Embryonic facial prominence (tissue), 1 donor: ENCODE results near the gene CLIP1.
"Not testable (repeated sequence)": the region's sequence is repeated elsewhere in the genome, so short reads cannot be mapped to it uniquely, and the experiment has no call there.

Experiments used
- DNase-seq: peaks from one replicate; pipeline ENCODE4 v3.0.0-alpha.2; 2016; ENCODE audit errors: extremely low spot score

Gene CLIP1

DNA sequence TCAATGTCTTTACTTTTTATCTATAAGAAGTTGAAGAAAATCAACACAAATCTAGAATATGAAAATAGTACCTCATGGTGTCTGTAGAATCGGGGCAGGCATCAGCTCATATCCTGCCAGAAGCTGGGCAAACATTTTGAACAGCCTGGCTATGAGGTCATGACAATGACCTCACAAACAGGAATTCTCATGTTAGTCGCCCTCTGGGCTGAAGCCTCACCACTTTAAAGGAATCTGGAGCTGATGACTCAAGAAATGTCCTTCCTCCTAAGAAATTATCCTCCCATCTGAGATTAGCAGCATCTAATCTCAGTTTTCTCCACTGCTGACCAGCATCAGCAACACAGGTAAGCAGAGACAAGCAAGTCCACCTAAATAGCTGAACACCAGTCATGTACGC is 27.1 kb downstream of the CLIP1 start:
- no peak for DNase-seq

DNA sequence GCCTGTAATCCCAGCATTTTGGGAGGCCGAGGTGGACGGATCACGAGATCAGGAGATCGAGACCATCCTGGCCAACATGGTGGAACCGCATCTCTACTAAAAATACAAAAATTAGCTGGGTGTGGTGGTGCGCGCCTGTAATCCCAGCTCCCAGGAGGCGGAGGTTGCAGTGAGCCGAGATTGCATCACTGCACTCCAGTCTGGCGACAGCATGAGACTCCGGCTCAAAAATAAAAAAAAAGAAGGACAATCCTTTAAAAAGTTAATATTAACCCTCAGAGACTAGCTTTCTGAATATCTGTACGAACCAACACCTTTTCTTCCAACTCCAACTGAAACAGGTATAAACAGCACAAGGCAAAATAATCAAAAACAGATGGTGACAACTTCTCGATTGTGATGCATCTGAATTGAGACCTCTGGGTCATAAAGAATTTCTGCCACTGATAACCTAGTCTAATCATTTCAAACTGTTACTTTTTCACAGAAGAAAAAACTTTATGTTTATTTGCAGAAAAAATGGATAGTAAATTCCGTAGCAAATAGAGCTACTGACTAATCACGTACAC is 27.8 kb downstream of the CLIP1 start:
- DNase-seq, result no peak

DNA sequence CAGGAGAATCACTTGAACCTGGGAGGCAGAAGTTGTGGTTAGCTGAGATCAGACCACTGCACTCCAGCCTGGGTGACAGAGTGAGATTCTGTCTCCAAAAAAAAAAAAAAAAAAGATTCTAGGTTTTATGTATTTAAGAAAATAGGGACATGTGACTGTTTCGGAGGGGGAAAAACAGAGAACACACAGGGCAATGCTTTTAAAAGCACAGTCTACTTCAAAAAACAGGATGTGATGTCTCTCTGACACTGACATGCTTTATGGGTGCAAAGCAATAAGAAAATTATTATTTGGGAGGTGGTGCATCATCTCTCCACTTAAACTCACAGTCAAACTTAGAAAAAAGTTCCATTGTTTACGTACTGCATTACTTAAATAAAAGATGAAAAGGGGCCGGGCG is 28.7 kb downstream of the CLIP1 start:
- no peak for DNase-seq

DNA sequence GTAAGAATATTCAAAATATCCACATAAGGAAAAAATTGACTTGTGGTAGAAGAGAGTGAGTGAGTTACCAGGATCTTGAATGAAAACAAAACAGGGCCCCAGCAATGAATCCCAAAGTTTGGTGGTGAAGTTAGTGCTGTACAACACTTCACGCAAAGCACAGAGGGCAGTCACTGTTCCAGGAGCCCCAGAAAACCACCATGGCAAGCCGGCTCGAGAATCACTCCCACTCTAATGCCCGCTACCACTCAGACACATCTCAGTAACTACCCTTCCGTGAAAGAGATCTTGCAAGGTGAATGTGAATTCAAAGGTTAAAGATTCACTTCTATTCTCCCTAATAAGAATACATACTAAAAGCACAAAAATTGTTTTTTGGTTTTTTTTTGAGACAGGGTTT is 30.1 kb downstream of the CLIP1 start:
- no peak for DNase-seq

DNA sequence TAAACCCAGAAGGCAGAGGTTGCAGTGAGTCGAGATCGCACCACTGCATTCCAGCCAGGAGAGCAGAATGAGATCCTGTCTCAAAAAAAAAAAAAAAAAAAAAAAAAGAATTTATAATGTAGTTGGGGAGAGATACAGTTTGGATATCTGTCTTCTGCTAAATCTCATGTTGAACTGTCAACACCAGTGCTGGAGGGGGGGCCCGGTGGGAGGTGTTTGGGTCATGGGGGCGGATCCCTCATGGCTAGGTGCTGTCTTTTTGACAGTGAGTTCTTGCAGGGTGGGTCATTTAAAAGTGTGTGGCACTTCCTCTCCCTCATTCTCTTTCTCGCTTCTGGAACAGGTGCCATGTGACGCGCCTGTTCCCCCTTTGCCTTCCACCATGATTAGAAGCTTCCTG is 32.8 kb downstream of the CLIP1 start:
- no peak for DNase-seq

DNA sequence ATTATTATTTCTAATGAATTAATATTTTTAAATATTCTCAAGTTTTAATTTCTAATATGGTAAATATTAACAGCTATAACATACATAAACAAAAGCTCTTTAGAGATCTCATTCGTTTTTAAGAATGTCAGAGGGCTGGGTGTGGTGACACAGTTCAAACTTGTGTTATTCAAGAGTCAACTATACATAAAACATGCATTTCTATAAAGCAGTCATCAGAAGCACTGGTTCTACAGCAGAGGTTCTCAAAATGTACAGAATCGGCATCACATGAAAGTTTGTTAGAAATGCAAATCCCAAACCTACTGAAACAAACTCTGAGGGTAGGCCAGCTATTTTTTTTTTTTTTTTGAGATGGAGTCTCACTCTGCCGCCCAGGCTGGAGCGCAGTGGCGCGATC is 34.6 kb downstream of the CLIP1 start:
- no peak for DNase-seq

DNA sequence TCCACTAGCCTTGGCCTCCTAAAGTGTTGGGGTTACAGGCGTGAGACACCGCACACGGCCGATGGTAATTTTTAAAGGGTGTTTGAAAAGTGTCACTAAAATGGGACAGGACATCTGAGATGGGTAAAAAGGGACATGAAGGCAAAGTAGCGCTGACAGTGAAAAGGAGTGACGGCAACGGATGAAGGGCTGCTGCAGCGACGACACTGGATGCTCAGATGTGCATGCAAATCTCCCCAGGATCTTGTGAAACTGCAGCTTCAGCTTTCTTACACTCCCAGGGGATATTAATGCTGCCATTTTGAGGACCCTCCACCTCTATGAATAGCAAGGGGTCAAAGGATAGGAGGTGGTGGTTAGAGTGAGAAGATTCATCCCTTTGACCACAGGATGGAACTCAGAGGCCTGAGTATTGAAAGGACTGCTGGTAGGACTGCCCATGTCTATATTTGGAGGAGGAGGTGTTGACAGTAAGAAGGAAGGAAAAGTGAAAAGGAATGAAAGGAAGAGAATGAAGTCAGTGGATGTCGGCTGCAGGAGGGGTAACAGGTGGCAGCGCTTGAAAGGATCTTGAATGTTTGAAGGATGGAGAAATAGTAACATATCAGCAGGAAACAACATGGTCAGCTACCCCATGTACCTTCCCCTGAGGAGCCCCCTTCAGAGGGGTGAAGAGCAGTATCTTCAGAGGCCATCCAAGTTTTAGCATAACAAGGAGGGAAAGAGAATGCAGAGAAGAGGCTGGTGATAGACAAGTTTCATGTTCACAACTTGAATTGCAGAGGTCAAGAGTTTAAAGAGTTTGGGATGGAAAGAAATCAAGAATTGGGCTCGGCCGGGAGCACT is 37.1 kb downstream of the CLIP1 start:
- no peak for DNase-seq

DNA sequence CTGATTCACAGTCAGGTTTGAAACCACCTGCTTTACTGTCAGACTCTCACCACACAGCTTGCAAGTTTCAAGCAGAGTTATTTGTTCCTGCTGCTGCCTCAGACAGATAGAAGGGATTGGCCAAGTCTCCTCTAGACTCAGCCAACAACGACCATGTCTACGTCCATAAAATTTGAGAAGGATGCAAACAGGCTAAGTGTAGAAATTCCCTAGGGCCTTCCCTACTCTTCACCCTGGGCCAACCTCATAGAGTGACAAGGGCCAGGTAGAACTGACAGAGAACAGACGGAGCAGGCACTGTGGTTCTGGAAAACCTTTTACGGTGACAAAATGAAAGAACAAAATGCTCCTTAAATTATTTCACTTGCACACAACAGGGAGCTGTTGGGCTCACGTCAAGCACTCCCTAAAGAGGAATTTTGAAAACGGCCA is 39.5 kb downstream of the CLIP1 start:
- DNase-seq, result no peak

DNA sequence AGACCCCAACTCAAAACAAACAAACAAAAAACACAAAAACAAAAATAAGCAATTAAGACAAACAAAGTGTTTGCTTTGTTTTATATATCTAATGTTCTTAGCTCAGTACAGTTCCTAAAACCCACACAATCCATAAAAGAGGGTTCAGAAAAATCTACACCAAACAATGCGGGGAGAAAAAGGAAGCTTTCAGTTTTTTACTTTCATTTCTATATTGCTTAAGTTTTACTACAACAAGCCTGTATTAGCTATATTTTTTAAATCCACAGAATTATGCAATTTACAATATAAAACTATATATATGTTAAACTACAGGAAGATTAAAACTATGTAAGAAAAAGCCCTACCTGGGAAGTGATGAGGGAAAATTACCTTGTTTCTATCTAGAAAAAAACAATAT is 41.4 kb downstream of the CLIP1 start:
- DNase-seq, result no peak

DNA sequence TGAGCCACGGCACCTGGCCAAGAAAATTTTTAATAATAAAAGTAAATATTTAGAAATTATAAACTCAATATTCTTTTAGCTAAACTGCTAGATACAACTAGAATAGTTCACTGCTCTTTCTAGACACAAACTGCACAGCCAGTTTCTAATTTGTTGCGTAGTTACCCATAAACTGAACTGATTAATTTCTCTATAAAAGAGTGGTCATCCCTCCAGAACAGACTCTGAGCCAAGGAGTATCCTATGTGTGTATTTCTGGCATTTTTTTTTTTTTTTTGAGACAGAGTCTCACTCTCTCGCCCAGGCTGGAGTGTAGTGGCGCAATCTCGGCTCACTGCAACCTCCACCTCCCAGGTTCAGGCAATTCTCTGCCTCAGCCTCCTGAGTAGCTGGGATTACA is 45.7 kb downstream of the CLIP1 start:
- not testable (repeated sequence) for DNase-seq

DNA sequence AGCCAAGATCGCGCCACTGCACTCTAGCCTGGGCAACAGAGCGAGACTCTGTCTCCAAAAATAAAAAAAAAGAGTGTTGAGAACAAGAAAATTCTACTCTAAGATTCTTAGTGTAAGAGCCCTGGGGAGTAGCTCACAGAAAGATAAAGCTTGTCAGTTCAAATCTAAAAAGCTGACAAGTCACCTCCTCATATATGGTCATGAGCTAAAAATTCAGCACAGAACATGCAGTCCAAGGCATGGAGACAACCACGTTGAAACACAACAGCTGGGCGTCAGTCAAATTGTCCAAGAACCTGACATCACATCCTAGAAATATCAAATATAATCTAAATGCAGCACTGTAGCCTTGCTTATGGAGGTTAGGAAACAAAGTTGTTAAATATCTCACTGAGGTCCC is 47.8 kb downstream of the CLIP1 start:
- DNase-seq, result no peak

DNA sequence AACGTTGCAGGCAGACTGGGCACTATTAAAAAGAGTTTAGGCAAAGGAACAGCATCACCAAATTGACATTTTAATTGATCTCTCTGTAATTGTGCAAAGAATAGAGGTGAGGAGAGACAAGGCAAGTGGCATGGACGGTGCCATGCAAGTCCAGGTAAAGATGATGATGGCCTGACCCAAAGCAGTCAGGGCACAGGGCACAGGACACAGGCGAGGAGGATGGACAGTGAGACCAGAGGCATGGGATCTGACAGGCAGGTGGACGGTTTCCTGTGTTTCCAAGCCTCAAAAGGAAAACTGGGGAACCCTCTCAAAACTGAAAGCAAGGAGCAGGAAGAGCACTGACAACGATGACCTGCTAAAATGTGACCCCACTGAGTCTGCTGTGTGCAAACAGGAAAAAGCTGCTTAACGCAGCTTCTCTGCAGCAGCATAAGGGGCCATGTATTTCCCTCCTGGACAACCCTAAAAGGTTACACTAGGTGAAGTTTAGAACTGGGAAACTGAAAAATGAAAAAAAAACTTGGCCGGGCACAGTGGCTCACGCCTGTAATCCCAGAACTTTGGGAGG is 50.9 kb downstream of the CLIP1 start:
- no peak for DNase-seq

DNA sequence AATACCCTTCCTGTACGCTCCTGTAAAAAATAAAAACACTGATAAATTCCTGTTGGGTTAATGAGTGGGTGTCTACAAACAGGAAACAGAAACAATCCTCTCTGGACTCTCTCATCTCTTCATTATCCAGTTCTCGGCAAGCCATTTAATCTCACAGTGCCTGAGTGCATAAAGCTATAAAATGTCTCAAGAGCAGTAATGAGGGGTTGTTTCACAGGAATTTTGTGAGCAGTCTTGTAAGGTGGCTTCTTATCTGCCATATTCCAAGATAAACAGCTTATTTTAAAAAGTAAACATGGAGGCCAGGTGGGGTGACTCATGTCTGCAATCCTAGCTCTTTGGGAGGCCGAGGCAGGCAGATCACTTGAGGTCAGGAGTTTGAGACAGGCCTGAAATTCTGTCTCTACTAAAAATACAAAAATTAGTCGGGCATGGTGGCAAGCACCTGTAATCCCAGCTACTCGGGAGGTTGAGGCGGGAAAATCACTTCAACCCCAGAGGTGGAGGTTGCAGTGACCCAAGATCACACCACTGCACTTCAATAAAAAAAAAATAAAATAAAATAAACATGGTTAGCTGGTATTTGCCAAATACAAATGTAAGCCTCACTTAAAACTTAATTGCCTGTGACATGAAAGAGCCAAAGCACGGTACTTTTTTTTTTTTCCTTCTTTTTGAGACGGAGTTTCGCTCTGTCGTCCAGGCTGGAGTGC is 54.0 kb downstream of the CLIP1 start:
- DNase-seq, result no peak

DNA sequence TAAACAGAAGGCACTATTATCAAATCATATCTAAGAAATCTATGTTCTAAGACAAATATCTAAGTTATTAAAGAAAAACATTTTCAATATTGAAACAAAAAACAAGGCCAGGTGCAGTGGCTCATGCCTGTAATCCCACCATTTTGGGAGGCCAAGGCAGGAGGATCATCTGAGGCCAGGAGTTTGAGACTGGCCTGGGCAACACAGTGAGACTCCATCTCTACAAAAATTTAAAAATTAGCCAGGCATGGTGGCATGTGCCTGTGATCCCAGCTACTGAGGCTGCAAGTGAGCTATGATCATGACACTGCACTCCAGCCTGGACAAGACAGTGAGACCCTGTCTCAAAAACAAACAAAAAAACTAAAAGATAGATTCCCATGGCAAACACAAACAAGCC is 54.8 kb downstream of the CLIP1 start:
- DNase-seq, result not testable (repeated sequence)

DNA sequence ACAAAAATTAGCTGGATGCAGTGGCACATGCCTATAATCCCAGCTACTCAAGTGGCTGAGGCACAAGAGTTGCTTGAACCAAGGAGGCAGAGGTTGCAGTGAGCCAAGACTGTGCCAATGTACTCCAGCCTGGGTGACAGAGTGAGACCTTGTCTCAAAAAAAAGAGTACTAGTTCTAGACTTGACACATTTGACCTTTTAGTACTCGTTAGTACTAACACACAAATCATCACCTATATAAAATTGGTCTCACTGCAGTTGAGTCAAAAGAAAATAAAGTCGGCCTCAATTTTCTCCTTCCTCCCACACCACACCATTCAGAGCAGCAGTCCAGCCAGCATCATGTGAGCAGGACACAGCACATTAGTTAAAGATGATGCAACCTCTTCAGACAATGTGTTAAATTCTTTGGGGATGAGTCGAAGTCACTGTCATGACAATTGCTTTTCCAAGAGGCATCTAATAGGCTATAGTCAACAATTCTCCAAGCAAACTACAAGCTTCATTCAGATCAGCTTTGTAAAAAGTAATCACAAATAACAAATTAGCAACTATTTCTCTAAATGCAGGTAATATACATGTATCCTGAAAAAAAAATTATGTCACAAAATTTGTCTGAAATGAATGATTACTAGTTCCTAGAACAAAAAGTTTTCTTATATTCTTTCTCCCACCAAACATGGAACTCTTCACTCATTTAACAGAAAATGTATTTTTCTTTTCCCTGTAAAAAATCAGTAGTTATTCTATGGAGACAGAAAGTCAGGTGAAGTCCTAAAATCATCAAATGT is 55.6 kb downstream of the CLIP1 start:
- no peak for DNase-seq

DNA sequence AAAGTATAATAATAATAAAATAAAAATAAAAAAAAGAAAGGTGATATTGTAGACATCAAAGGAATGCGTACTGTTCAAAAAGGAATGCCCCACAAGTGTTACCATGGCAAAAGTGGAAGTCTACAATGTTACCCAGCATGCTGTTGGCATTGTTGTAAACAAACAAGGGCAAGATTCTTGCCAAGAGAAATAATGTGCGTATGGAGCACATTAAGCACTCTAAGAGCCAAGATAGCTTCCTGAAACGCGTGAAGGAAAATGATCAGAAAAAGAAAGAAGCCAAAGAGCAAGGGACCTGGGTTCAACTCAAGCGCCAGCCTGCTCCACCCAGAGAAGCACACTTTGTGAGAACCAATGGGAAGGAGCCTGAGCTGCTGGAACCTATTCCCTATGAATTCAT is 57.2 kb downstream of the CLIP1 start:
- not testable (repeated sequence) for DNase-seq

DNA sequence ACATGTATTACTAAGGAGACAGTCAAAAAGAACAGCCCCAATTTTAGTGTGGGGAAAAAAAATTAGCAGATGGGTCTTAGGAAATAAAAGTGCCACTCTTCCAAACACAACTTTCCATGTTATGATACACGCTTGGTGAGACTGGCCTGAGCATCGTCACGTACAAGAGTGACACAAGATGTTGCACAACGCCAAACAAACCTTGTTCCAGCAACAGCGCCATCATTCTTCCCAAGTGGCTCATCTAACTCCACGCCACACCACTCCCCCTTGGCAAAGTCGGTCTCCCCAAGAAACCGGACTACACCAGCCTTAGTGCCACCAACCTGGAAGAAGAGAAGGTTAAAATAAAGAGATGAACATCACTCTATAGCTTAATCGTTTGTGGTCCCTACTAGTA is 58.7 kb downstream of the CLIP1 start:
- no peak for DNase-seq

DNA sequence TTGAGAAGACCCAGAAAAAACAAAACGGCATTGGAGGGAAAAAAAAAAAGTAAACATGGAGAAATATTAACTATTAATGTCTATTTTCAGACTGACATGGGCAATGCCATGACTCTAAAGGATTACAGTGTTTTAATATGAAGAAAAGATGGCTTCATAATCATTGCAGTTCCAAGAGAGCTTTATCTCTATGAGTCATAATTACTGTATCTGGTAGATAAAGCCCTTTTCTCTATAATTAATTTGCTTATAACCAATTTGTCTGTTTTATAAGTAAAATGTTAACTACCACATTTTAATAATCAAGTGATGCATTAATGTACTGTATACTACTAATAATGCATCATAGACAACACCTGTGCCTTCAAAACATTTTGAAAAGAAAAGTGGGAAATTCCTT is 59.7 kb downstream of the CLIP1 start:
- DNase-seq, result no peak

DNA sequence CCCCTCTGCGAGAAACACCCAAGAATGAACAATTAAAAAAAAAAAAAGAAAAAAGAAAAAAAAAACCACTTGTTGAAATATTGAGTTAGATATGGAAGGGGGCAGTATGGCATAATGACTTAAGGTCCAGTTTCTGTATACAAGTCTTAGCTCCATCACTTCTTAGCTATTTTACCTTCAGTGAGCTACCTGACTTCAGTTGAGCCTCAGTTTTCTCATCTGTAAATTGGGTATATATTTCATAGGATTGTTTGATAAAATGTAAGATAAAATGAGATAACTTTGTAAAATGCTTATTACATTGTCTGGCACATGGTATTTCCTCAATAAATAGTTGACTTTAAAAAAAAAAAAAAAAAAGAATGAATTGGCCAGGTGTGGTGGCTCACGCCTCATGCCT is 64.1 kb downstream of the CLIP1 start:
- not testable (repeated sequence) for DNase-seq

DNA sequence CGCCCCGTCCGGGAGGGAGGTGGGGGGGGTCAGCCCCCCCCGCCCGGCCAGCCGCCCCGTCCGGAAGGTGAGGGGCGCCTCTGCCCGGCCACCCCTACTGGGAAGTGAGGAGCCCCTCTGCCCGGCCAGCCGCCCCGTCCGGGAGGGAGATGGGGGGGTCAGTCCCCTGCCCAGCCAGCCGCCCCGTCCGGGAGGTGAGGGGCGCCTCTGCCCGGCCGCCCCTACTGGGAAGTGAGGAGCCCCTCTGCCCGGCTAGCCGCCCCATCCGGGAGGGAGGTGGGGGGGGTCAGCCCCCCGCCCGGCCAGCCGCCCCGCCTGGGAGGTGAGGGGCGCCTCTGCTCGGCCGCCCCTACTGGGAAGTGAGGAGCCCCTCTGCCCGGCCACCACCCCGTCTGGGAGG is 64.9 kb downstream of the CLIP1 start:
- DNase-seq, result not testable (repeated sequence)

DNA sequence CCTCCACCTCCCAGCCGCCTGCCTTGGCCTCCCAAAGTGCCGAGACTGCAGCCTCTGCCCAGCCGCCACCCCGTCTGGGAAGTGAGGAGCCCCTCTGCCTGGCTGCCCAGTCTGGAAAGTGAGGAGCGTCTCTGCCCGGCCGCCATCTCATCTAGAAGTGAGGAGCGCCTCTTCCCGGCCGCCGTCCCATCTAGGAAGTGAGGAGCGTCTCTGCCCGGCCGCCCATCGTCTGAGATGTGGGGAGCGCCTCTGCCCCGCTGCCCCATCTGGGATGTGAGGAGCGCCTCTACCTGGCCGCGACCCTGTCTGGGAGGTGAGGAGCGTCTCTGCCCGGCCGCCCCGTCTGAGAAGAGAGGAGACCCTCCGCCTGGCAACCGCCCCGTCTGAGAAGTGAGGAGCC is 65.5 kb downstream of the CLIP1 start:
- not testable (repeated sequence) for DNase-seq

DNA sequence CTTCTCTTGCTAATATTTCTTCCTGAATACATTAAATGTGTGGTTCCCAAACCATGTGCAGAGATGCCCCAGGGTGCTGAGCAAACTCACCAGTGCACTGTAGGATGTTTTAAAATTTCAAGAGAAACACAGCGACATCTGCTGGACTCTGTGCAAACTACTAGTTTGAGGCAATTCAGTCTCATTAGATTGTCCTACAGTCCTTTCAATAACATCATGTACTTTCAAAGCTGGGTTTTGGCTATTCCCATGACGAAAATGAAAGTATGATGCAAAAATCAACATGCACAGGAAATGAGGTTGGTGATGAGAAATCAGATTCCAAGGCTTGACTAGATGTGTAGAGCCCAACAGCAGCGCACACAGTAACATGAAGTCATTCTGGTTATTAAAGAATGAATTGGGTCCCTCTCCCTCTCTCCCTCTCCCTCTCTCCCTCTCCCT is 66.3 kb downstream of the CLIP1 start:
- no peak for DNase-seq
